HG03442 (cell line): ENCODE data around the gene DOCK8.

Source experiments
- ATAC-seq: cut with Tn5 transposase; IDR thresholded peaks from one replicate; pipeline ENCODE4 v1.9.1; 2021; ENCODE audit warnings: mild to moderate bottlenecking, moderate library complexity; ENCODE audit not compliant: unreplicated experiment

The DOCK8 gene

GRCh38 chr9:450561-450960 lies 235.9 kb downstream of the DOCK8 start:
- ATAC-seq = no peak

DNA sequence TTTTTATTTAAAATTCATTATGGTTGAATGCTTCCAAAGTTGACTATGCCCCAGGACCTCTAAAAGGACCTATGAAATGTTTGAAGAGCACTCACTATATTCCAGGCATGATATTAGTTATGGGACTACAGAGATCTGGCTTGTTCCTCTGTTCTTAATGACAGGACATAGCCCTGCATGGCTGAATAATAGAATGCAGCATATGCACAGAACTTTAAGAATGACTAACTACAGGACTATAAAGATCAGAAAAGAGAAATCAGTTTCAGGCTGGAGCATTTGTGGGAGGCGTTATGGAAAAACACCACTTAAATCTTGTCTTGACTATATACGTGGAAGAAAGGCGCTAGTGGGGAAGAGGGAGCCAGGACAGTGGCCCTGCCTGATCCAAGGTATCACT lies 239.2 kb downstream of the DOCK8 start:
- ATAC-seq = no peak

DNA sequence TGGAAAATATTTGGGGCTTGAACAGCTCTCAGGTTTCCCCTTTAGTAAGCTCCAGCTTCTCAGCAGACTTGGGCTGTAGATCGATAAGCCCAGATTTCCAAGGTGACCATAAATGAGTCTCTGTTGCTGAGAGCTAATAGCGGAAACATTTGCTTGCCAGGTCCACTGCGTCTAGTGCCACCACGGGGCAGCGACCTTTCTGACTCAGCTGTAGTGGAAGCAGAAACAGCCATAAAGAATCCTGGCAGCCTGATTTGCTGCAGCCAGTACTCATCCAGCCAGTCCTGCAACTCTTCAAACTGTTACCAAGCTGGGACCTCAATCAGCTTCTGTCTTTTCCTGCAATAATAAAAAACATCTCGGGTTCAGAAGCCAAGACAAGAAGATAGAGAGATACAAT lies 241.7 kb downstream of the DOCK8 start:
- no peak for ATAC-seq

DNA sequence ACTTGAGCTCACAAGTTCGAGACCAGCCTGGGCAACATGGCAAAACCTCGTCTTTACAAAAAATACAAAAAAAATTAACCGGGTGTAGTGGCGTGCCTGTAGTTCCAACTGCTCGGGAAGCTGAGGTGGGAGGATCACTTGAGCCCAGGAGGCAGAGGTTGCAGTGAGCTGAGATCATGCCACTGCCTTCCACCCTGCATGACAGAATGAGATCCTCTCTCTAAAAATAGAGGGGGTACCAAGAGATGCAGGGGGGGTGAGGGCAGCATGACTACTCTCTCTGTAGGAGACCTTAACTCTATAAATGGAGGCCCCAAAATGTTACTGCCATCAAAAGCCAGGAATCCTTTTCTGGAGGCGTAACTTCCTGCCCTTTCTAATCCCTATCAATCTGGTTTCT lies 243.9 kb downstream of the DOCK8 start:
- no peak for ATAC-seq

DNA sequence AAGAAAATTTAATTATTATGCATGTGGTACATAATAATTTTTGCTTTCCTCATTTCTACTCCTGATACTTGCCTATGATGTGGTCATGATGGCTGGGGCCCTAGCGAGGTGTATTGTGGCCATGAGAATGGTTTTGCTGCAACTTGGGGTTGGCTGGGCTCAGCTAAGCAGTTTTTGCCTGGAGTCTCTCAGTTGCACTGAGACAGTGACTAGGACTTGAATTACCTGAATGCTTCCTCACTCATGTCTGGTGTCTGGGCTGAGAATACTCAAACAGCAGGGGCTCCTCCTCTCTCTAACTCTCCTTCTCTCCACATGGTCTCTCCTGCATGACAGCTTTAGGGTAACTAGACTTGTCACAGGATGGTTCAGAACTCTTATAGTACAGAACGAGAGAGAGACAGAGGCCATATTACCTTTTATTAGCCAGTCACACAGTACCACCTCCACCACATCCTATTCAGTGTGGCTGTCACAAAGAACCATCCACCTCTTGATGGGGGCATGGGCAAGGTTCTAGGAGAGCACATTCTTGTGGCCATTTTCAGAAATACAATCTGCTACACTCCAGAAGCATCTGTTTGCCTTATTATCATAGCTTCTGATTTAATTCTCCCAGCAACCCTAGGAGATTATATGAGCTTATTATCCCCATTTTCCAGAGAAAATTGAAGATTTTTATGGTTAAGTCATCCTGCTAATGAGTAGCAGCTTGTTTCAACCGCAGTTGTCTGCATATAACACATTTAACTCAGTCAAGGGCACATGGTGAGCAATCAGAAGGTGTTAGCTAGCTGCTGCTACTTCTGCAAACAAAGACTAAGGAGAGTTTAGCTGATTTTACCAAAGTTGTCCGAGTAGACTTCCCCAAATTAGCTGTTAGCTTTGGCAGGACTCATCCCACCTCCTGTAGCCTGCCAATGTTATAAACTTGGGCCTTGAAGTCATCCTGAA lies 245.1 kb downstream of the DOCK8 start:
- ATAC-seq = no peak

DNA sequence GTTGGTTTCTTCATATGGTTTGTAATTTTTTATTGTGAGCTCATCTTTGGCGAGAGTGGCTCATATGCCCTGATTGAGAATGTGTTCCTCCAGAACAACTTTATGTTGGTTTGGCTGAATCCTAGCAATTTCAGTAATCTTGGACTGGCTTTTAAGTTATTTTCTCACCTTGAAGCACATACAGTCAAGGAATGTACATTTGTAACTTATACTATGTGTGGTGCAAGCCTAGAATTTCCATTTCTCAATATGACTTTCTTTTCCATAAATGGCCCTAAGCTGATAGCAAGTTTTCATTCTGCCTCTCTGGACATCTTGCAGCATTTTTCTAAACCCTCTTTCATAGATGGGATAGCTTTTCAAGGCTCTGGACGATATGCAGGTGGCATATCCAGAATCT lies 247.5 kb downstream of the DOCK8 start:
- no peak for ATAC-seq

- no peak for ATAC-seq
These were observed 247.9 kb downstream of the DOCK8 start for GRCh38 chr9:462606-463005.

DNA sequence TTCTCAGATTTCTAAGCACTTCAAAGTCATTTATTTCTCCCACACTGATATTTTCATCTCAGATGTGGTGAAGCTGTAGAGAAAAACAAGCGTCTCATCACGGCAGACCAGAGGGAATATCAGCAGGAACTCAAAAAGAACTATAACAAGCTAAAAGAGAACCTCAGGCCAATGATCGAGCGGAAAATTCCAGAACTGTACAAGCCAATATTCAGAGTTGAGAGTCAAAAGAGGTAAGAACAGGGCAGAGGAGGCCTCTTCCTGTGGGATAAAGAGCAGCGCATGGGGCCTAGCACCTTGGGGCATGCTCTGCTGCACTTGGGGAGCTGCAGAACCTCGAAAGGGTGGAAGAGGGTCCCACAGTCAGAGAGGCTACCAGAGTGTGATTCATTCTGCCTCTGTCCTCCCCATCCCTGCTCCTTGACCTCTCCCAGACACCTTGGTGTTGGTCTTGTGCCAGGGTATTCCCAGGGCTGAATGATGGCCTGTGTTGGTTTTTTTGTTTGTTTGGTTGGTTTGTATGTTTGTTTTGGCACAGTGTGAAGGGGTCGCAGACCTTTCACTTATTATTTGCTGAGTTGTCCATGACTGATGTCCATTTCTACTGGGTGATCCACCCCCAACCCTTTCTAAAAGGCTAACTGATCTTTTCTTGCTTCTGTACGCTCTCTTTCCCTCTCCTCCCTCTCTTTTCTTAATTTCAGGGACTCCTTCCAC lies 248.9 kb downstream of the DOCK8 start:
- no peak for ATAC-seq

DNA sequence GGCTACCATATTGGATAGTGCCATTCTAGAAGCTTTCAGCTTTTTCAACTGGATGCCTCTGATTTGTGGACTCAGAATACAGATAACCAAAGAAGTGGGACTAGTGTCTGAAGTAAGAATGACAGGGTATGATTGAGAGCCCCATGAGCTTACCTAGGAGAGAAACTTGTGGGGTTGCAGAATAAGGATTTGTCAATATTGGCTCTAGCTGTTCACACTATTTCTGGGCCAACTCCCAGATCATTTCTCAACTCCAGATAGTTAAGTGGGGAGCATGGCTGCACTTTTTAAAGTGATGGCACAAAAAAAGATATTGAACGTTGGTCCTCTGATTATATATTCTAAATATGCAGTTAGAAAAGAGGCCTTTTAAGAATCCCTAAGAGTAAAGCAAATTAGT lies 252.1 kb downstream of the DOCK8 start:
- no peak for ATAC-seq

- no peak for ATAC-seq
These were observed 254.2 kb downstream of the DOCK8 start for GRCh38 chr9:468766-469426.

GRCh38 chr9:469672-470551 lies 255.2 kb downstream of the DOCK8 start:
- ATAC-seq = peak; percentile 93

- peak; percentile 17 for ATAC-seq
These were observed 256.0 kb downstream of the DOCK8 start for GRCh38 chr9:470552-471194.

- no peak for ATAC-seq
These were observed 256.7 kb downstream of the DOCK8 start for GRCh38 chr9:471320-471719.

- ATAC-seq = no peak
These were observed 257.9 kb downstream of the DOCK8 start for GRCh38 chr9:472479-473075.

DNA sequence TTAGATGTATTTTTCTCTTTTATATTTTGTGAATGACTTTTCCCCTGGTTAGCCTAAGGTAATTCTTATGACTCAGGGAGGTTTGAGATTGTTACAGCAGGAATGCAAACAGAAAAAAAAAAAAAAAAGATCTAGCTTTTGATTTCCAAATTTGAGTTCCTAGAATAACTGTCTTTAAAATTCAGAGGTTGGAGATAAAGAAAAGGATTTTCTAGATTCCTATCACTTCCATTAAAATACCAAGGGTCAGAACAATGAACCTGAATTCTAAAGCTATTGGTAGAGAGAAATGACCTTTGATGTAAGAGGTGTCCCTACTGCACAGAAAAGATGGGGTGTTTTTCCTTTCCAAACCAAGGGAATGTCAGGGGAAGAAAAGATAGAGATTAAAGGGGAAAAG lies 262.5 kb downstream of the DOCK8 start:
- no peak for ATAC-seq

GRCh38 chr9:479304-479970 lies 264.8 kb downstream of the DOCK8 start:
- no peak for ATAC-seq

- ATAC-seq = no peak
These were observed 265.3 kb downstream of the DOCK8 start for GRCh38 chr9:479971-480350.

DNA sequence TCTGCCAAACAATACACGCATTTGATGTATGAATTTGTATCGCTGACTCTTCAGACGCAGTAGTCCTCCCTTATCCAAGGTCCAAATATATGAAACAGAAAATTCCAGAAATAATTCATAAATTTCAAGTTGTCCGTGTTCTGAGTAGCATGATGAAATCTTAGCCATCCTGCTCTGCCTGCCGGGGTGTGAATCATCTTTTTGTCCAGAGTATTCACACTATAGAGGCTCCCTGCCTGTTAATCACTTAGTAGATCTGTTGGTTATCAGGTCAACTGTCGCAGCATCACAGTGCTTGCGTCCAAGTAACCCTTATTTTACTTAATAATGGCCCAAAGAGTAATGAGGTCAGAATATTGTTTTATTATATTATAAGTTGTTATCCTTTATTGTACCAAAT lies 268.1 kb downstream of the DOCK8 start:
- no peak for ATAC-seq

DNA sequence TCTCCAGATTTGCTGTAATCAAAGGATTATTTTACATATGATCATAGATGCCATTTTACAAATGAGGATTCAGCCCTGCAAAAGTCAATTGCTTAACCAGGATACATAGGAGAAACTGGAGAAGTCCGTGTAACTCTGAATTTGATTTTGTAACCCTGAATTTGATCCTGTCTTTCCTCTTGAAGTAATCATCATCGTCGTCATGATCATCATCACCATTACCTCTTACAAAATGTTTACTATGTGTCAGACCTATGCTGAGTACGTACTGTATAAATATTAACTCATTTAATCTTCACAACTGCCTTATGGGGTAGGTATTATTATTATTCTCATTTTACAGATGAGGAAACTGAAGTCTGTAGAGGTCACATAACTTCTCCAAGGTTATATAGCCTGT lies 271.5 kb downstream of the DOCK8 start:
- no peak for ATAC-seq
